Endometrial microvascular endothelial cells (primary cell): ENCODE results near the gene PROS1. TPM values are rescaled to one million over a fixed set of nuclear protein-coding genes. Genes with fewer than 3 reads are reported as not detected.

Source experiments
- in situ Hi-C: cut with HindIII; loops from 2 replicates; pipeline ENCODE4 v1.10.0; 2017; ENCODE audit warnings: low sequenced_read_pairs, low pct_unique_long_range_greater_than_20kb; ENCODE audit errors: inconsistent ontology term
- total RNA-seq: library from RNA; depleted of rRNA; stranded (reverse); fragments of >200 nt; gene quantifications from one replicate; pipeline ENCODE4 v1.2.3, GENCODE V29; 2015; ENCODE audit errors: inconsistent ontology term

Gene PROS1
- 7.5 TPM for total RNA-seq

DNA sequence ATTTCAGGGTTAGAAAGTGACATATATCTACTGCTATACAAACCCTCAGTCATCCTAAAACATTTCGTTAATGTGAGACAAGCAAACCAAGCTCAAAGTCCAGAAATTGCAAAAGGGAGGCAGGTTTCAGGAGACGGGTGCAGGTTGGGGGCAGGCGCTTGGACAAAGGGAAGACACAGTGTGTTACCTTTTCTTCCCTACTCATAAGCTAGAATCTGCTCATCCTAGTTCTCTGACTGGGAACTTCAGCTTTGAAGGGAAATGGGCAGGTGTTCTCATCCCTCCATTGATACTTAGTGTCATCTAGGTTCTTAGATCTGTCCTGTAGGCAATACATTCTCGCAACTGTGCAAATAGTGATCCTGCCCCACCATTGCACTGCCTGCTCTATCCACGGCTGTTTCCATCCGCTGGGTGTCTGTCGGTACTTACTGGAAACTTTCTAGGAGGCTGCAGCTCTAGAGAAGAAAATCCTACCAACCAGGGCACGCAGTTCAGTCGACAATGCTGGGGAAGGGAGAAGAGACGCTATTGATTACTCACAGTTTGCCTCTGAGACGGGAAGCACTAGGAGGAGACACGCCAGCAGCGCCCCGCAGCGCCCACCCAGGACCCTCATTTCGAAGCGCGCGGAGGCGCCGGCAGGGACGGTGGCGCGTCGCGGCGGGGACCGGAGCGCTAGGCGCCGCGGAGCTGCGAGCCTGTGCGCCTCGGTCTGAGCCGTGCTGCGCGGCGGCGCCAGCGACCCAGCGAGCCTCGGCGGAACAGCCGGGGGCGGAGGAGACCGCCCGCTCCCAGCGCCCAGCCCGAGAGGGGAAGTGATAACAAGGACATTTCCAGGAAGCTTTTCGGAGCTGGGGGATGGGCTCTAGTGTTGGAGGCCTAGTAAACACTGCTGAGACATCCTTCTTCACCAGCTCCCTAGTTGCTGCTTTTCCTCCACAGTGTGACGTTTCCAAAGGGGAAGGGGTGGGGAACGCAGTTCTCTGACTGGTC is at the start of gene PROS1:
PROS1 (minus strand) TSS at position 766 of the 996 bp plus-strand sequence; CDS start at position 619, 147 bp downstream.
- in situ Hi-C loops, result no loop called here

GRCh38 chr3:94020293-94020692 is 46.6 kb upstream of the PROS1 start:
- in situ Hi-C loops, result no loop called here

GRCh38 chr3:94019659-94020058 is 46.0 kb upstream of the PROS1 start:
- in situ Hi-C loops, result no loop called here

DNA sequence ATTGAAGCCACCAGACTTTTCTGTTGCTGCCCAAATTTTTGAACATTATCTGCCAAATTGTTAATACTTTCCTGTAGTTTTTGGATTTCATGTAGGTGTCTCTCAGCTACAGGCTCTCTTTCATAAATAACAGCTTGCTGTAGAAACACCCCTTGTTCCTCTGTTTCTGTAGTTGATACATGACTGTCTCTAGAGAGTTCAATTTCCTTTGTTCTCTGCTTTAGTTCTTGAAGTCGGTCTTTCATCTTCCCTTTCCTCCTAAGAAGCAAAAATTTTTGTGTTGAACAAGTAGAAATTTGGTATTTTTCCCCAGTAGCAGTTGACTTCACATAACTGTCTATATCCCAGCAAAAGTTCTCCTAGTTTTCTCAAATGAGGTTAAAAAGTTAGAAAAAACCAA is 41.3 kb upstream of the PROS1 start:
- in situ Hi-C loops, result no loop called here

DNA sequence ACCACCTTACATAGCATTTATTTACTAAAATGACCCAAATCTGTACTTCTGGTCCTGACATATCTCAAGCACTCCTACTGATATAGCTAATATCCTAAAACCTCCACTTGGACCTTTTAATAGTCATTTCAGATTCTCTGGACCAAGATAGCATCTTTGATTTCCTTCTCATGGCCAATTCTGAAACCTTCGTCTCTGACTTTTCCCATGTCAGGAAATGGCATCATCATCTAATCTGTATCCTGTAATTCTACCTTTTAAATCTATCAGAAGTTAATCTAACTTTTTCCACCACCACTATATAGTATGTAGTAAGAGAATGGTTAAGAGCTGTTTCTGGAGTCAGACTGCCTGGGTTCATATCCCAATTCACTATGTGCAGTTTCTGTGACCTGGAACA is 38.5 kb upstream of the PROS1 start:
- in situ Hi-C loops, result no loop called here

- in situ Hi-C loops, result no loop called here
Measured at GRCh38 chr3:94011233-94011711, 37.6 kb upstream of the PROS1 start.

GRCh38 chr3:94009608-94010007 is 35.9 kb upstream of the PROS1 start:
- in situ Hi-C loops, result no loop called here

GRCh38 chr3:94008253-94008652 is 34.6 kb upstream of the PROS1 start:
- in situ Hi-C loops, result no loop called here

DNA sequence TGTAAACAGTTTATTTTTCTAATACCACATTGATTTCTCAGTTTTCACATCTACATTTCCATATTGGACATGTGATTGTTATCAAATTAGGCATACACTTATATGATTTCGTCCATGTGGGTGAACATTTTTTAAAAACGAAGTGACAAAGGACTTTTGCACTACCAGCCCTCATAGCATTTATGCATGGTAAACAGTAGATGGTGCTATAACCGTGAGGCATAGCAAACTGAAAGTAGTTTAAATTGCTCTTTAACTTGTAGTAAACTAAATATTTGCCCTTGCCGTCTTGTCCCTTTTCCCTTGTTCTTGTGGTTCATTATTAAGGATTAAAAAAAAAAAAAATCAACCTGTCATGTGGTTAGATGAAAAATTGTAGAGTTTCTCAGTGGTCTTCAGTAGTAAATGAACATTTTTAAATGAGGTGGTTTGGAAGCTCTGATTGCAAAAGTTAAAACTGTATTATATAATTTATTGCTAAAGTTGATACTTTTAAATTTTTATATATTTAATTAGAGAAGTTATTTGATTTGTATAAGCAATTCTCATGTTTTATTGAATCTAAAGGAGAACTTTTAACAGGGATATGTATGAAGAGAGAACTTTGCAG is 30.7 kb upstream of the PROS1 start:
- in situ Hi-C loops, result no loop called here

DNA sequence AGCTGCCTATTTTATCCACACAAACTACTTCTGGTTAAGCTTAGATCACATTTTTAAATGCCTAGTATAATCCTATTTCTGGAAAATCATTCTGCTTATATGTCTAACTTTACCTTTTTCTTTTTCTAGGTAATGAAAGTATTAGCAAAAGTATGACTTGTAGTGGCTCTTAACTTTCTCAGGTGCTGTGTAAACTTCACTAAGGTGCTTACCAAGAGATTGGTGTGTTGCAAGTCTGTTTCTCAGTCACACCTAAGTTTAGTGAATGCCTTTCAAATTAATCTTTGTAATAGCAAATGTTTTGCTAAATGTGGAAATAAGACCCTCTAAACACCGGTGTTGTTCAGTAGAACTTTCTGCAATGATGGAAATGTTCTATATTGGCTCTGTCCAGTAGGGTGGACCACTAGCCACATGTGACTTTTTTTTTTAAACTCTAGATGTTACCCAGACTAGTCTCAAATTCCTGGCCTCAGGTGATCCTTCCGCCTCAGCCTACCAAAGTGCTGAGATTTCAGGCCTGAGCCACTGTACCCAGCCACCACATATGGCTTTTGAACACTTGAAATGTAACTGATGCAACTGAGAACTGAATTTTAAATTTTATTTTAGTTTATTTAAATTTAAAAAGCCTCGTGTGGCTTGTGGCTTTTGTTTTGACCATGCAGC is 28.3 kb upstream of the PROS1 start:
- in situ Hi-C loops, result no loop called here

DNA sequence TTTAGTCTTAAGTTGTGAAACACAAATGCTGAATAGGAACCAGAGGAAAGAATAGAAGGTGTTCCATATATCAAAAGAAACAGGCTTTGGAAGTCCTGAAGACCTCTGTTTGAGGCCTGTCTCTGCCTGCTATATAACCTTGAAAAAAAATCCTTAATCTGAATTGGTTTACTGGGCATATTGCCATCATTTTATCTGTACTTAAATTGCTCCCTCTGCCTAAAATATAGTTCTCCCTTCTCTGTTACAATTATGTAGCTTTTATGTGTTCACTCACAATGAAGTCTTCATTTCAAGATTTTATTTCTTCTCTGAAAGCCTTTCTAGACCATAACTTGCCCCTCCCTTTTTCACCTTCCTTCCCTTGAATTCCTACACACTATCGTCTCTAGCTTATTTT is 27.5 kb upstream of the PROS1 start:
- in situ Hi-C loops, result no loop called here

DNA sequence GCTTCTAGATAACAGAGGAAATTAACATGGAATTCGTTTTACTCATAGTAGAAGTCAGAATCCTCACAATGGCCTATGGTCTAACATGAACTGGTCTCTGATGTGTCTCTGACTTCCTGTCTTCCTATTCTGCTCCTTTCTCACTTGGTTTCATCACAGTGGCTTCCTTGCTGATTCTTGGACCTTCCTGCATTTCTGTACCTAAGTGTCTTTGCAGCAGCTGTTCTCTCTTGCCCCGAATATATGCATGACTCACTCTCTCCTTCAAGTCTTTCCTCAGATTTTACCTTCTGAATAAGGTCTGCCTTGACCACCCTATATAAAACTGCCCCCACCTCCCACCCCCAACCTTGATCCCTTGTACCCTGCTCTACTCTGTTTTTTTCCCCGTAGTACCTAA is 20.4 kb upstream of the PROS1 start:
- in situ Hi-C loops, result no loop called here

DNA sequence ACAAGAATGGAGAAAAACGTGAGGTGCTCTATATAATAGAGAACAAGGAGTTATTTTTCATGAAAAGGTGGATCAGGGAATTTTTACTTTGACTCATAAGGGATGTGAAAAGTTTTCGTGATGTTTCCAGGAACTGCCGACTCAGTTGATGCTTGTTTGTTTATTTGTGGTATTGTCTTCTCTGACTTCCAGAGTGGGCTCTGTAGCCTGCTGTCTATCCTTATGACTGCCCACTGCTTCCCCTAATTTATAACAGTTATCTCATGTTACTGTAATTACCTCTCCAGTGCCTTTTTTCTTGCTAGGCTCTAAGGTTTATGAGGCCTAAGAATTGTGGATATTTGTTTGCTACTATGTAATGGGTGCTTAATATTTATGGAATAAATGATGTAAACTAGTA is 18.5 kb upstream of the PROS1 start:
- in situ Hi-C loops, result no loop called here

- in situ Hi-C loops, result no loop called here
Measured at GRCh38 chr3:93991631-93992030, 17.9 kb upstream of the PROS1 start.

GRCh38 chr3:93989241-93989640 is 15.5 kb upstream of the PROS1 start:
- in situ Hi-C loops, result no loop called here

DNA sequence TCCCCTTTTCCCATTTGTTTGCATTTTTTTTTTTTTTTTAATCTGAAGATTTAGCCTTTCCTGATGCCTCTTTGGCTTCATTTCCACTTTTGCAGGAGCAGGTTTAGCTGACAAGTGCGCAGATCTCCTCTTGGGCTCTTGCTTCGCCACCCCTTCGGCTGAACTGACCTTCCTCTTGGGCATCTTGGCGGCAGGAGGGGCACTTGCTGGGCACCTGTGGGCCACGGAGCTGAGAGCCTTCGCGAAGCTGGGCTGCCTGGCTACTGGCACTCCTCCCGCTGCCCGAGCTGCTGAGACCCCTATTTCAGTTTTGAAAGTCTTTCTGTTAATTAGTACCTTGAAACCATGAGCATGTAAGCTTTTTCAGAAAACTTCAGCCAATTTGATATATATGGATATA is 15.1 kb upstream of the PROS1 start:
- in situ Hi-C loops, result no loop called here

GRCh38 chr3:93988283-93988682 is 14.6 kb upstream of the PROS1 start:
- in situ Hi-C loops, result no loop called here

DNA sequence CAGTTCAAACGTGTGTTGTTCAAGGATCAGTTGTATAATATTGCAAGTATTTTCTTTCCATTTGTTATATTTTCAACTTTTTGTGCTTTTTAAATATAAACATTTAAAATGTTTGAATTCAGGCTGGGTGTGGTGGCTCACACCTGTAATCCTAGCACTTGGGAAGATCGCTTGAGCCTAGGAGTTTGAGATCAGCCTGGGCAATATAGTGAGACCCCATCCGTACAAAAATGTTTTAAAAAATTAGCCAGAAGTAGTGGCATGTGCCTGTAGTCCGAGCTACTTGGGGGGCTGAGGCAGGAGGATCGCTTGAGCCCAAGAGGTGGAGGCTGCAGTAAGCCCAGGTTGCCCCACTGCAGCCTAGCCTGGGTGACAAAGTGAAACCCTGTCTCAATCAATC is 10.9 kb upstream of the PROS1 start:
- in situ Hi-C loops, result no loop called here

DNA sequence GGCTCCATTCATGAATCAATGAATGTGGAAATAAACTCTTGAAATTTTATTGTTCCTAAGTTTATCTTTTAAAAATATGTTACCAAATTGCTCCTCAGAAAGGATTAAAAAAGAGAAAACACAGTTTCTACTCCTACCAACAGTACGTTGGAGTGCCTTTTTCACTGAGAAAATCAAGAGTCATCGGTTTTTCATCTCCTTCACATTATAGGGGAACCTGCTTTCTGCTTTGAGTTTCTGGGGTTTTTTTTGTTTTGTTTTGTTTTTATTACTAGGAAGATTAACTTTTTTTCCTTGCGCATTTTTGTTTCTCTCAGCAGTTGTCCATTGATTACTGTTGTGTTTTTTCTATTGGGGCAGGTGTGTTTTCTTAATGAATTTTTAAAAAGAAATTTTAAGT is 9.7 kb upstream of the PROS1 start:
- in situ Hi-C loops, result no loop called here

- in situ Hi-C loops, result no loop called here
Measured at GRCh38 chr3:93981649-93982048, 8.0 kb upstream of the PROS1 start.
